Measurements from ENCODE around the gene LIN7C.

DNA sequence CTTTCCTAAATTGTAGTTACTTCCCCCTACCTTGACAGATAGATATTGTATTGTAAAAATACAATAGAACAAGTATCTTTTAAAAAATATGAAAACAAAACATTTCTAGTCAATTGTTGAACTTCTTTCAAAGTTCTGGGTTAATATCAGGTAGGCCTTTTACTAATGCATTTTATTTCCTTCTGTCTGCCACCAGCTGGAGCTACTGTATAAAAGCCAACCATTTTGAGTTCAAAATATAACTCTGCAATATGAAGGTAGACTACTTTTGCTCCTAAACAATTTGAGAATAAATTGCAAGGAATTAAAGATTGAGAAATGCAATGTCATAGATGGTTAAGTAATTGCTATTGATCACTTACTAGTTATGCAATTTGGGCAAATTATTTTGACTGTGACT is 22.1 kb upstream of the LIN7C start:
- TF ChIP-seq, protein P1, sequence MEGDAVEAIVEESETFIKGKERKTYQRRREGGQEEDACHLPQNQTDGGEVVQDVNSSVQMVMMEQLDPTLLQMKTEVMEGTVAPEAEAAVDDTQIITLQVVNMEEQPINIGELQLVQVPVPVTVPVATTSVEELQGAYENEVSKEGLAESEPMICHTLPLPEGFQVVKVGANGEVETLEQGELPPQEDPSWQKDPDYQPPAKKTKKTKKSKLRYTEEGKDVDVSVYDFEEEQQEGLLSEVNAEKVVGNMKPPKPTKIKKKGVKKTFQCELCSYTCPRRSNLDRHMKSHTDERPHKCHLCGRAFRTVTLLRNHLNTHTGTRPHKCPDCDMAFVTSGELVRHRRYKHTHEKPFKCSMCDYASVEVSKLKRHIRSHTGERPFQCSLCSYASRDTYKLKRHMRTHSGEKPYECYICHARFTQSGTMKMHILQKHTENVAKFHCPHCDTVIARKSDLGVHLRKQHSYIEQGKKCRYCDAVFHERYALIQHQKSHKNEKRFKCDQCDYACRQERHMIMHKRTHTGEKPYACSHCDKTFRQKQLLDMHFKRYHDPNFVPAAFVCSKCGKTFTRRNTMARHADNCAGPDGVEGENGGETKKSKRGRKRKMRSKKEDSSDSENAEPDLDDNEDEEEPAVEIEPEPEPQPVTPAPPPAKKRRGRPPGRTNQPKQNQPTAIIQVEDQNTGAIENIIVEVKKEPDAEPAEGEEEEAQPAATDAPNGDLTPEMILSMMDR (conservative IDR thresholded peaks at IDR 0.05; ENCODE audit: low read length): peak; percentile 36; the same call in 1 of the 2 replicates
- TF ChIP-seq EZH2phosphoT487 (IDR thresholded peaks at IDR 0.05; ENCODE audit: borderline replicate concordance, low read depth, low read length): no peak
